UCSD-AML1 (cell line): Measurements from ENCODE around the gene ULK1.
"Not testable (repeated sequence)": the region's sequence is repeated elsewhere in the genome, so short reads cannot be mapped to it uniquely, and the experiment has no call there.

ENCODE experiments used
- DNase-seq: peaks from one replicate; lab custom pipeline; 2025; ENCODE audit not compliant: unreplicated experiment; lab: John Stamatoyannopoulos, UW

Gene ULK1

DNA sequence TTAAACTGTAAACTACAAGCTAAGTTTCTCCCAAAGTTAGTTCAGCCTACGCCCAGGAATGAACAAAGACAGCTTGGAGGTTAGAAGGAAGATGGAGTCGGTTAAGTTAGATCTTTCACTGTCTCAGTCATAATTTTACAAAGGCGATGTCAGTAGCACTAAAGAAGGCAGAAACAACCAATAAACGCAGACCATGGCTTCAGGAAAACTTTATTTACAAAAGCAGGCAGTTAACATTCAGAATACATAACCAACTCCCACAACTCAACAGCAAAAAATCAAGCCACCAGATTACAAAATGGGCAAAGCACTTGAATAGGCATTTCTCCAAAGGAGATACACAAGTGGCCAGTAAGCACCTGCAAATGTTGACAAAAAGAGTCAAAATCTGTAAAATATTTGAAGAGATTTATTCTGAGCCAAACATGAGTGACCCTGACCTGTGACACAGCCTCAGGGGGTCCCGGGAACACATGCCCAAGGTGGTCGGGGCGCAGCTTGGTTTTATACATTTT is 8.8 kb upstream of the ULK1 start:
- DNase-seq: no peak

DNA sequence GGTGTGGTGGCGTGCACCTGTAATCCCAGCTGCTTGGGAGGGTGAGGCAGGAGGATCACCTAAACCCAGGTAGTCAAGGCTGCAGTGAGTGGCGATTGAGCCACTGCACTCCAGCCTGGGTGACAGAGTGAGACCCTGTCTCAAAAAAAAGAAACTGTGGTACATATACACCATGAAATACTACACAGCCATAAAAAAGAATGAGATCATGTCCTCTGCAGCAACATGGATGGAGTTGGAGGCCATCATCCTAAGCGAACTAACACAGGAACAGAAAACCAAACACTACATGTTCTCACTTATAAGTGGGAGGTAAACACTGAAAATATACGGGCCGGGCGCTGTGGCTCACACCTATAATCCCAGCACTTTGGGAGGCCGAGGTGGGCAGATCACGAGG is 2.7 kb upstream of the ULK1 start:
- not testable (repeated sequence) for DNase-seq

DNA sequence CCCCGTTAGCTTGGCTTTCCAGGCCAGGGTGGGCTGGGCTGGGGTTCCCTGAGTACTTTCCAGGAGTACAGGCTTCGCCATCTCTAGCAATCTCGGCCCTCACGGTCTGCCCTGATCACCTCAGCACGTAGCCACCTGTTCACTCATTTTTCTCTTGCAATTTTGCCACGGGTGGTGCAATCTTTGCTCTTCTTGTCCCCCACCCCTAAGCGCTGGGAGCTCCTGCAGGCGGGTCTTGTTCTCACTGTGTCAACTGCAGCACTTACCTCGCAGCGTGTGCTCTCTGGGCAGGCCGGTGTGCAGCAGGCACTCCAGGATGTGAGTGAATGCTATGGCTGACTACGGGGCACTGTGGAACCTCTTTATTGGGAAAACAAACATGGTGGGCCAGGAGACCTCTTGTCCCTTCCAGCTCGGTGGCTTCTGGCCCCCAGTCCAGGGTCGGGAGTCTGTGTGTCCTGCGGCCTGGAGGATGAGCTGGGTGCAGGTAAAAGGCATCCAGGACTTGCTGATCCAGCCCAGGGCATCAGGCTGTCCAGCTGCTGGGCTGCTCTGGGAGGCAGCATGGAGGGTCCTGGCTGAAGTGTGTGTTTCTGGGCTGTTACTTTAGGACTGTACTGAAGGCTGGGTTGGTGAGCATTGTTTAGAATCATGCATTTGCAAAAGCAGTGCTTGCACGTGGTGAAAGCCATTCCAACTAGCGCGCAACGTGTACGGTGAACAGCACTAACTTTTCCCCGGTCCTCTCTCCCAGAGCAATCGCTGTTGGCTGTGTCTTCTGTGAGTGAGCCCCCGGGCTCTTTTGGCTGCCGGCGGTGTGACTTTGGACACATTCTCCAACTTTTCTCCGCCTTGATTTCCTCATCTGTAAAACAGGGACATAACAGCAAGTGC is 1.5 kb upstream of the ULK1 start:
- DNase-seq: no peak

DNA sequence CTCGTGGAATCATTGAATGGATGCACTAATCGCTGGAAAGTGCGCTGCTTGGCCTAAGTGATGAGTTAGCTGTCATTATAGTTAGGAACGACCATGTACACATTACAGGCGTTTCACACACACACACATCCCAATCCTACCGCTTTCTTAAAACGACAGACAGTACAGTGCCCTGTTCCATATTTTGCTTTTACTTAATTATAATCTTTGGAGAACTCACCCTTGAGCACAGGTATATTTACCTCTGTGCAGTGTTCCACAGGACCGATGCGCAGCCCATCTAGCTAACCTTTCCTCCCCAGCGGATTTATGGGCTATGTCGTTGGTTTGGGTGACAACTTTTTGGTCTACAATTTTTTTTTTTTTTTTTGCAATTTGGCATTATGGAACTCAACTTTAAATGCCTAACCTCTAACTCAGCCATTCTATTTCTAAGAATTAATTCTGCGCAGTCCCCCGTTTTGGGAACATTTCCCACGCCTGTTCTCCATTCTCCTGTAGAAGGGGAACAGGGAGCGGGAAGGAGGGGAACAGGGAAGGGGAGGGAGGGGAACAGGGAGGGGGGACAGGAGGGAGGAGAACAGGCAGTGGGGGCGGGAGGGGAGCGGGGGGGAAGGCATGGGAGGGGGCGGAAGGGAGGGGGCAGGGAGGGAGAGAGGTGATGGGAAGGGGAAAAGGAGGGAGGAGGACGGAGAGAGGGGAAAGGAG is 663 bp upstream of the ULK1 start:
- DNase-seq: no peak

DNA sequence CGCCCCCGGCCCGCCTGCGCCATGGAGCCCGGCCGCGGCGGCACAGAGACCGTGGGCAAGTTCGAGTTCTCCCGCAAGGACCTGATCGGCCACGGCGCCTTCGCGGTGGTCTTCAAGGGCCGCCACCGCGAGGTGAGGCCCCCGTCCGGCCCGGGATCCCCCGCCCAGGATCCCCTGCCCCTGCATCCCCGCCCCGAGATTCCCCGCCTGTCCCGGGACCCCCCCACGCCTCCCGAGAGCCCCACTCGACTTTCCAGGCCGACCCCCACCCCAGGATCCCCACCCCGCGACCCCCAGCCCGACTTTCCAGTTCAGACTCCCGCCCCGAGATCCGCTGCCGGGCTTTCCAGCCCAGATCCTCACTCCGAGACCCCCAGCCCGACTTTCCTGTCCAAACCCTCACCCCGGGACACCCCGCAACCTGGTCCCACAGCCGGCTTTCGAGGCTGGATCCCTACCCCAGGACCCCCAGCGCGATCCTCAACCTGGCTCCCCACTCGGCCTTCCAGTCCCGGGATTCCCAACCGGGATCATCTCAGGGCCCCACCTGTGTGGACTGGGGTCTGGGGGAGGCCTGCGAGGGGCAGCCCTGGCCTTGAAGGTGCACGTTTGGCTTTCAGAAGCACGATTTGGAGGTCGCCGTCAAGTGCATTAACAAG is 688 bp downstream of the ULK1 start:
- DNase-seq: no peak

DNA sequence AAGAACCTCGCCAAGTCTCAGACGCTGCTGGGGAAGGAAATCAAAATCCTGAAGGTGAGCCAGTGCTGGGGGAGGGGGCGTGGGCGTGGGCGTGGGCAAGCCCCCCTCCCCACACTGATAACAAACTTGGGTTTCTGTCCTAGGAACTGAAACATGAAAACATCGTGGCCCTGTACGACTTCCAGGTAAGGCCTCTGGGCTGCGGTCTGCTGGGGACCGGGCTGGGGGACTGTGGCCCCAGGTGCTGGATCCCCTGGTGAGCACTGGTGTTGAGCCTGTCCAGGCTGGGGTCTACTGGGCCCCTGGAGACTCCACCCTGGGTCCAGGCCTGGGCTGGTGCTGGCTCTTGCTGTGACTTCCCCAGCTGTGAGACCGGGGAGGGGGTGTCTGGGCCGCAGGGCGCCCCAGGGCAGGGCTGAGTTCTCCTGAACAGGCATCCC is 1.2 kb downstream of the ULK1 start:
- no peak for DNase-seq

DNA sequence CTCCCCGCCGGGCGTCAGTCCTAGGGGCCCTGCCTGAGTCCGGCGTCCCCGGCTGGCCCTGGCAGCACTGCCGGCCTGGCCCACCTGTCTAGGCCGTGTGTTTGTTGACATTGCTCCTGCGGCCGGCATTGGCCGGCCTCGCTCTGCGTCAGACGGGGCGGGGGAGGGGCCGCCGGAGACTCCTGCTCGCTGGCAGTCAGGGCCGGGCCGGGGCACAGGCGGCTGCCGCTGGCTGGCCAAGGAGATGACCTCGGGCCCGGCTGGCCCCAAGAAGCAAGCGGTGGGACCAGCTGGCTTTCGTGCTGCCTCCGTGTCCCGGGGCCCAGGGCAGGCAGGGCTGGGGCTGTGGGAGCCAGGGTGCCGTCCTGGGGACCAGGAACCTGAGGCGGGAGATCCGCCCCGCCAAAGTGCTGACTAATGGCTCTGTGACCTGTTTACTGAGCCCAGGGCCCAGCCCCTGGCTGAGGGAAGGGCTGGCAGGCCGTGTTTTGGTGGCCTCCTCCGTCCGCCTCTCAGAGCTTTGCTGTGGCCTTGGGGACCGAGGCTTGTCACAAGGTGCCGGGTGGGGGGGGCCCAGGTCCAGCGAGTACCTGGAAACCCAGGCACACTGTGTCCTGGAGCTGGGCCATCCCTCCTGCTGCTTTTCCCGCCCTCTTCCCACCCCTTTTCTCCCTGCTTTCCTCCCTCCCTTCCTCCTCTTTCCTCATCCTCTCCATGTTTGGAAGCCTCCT is 1.8 kb downstream of the ULK1 start:
- DNase-seq: peak; percentile 80

DNA sequence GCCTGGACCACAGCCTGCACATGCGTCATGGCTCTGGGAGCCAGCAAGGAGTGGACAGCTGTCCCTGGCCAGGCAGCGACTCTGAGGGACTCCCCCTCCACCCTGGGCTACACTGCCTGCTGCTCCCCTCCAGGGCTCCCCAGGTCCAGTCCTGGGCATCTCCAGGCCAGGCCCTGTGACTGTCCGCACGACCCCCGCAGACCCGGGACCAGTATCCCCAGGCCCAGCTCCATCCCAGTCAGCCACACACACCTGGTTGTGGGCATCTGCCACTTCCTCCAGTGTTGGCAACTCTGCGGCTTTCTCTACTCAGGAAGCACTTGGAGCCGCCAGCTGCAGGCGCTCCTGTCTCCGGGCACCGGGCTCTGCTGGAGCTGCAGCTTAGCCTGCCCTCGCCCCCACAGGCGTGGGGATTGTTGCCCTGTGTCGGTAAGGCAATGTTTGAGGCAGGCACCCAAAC is 2.4 kb downstream of the ULK1 start:
- peak; percentile 46 for DNase-seq

DNA sequence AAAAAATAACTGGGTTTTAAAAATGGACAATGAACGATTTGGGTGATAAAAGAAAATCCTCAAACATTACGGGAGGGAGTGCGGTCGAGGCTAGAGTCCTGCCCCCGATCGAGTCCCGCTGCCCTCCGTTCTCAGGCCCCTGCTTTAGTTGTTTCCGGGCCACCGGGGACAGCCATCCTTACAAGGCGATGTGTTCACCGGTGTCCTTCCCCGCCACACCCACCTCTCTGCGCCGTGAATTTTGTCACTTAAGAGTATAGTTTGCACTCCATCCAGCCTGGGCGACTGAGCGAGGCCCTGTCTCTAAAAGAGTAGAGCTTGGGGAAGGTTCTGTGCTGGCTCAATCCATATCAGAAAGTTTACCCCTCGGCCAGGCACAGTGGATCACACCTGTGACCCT is 2.9 kb downstream of the ULK1 start:
- DNase-seq: no peak

DNA sequence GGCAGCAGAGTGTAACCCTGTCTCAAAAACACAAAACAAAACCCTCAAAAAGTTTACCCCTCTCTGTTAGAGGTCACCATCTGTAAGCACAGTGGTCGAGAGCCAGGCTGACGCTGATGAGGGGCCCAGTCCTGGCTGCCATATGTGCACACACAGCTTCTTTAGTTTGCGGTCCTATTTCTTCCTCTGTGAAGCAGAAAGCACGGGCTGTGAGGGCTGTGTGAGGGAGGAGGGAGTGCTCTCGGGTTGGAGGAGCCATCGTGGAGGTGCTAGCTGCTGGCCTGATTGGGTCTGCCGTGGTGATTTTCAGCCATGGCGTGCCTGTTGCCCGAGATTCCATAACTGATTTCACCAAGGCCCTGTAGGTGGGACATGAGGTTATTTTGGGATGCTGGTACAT is 3.5 kb downstream of the ULK1 start:
- DNase-seq: no peak

DNA sequence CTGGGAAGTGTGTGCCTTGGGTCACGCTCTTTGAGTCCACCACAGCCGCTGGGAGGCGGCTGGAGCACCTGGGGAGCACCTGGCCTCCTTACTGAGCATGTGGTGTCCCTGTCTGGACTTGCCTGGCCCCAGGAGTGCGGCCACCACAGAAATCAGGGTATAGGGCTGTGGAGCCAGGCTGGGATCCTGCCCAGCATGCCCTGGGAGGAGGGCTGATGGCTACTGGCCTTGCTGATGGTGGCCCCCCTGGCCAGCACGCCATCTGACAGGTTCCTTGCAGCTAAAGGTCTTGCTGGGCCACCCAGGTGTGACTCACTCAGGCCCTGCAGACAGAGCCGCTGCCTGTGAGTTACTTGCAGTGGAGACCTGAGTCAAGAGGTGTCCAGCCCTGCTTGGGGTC is 6.0 kb downstream of the ULK1 start:
- DNase-seq: no peak

DNA sequence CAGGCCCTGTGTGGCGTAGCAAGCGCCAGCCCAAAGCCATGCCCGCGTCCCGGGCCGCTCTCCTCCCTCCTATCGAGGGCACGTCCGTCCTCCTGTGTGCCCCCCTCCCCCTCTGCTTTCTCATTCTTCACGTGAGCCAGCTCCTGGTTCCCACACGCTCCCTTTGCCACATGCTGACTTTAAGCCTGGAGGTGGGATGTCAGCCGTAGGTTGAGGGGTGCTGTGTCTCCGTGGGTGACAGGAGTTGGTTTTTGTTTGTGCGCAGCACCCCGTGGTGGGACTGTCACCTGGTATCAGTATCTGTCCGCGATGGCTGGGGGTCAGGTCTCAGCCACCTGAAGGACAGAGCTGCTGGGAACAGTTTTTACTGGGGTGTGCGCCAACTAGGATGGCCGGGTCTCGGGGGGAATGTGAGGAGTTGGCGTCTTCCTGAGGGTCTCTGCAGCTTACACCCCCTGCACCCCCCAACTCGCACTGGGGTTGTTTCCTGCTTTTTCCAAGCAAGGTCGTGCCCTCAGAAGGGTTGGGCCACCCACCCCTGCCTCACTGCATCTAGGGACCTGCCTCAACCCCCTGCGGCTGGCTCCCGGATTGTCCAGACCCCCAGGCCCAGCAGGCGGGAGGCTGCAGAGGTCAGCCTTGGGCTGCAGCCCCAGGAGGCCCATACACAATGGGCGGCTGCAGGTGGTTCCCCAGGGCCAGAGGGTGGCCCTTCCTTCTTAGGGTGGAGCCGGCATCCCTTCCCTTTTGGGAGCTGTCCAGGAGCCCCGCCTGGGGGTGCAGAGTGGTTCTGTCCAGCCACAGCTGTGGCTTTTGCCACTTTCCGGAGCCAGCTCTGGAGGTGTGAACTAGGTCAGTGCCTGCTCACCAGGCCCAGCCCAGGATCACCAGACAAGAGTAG is 7.3 kb downstream of the ULK1 start:
- DNase-seq: no peak

DNA sequence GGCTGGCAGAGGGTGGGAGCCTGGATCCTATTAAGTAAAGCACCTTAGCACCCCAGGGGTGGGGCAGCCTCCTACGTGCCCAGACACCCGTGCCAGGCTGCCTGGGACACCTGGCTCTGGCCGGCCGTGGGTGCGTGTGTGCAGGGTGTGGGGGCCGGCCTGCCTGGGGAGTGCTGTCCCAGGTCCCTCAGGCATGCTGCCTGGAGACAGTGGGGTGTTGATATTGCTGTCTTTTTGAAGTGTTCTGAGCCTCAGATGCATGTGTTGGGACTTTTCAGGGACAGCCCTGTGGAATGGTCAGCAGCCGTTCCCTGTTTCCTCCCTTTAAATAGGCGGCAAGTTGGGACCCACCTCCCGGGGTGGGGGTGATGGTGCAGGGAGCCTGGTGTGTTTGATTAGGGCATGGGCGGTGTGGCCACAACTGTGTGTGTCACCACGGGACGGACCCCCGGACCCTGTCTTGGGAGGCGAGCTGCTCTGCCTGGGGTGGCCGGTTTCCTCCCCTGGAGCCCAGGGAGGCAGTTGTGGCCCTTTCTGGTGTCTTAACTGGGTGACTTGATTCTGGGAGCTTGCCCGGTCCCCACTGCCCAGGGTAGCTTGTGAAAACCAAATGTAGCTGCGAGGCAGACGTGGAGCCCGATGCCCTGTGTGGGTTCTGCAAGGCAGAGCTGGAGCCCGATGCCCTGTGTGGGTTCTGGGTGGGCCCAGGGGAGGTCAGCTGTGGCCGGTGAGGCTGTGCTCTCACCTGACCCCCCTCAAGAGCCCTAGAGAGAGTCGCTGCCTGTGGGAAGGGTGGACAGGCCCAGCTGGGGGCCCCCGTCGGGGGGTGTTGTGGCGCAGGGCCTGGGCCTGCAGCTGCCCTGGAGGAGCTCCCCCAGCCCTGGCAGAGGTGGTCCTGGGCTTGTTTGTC is 8.2 kb downstream of the ULK1 start:
- no peak for DNase-seq

DNA sequence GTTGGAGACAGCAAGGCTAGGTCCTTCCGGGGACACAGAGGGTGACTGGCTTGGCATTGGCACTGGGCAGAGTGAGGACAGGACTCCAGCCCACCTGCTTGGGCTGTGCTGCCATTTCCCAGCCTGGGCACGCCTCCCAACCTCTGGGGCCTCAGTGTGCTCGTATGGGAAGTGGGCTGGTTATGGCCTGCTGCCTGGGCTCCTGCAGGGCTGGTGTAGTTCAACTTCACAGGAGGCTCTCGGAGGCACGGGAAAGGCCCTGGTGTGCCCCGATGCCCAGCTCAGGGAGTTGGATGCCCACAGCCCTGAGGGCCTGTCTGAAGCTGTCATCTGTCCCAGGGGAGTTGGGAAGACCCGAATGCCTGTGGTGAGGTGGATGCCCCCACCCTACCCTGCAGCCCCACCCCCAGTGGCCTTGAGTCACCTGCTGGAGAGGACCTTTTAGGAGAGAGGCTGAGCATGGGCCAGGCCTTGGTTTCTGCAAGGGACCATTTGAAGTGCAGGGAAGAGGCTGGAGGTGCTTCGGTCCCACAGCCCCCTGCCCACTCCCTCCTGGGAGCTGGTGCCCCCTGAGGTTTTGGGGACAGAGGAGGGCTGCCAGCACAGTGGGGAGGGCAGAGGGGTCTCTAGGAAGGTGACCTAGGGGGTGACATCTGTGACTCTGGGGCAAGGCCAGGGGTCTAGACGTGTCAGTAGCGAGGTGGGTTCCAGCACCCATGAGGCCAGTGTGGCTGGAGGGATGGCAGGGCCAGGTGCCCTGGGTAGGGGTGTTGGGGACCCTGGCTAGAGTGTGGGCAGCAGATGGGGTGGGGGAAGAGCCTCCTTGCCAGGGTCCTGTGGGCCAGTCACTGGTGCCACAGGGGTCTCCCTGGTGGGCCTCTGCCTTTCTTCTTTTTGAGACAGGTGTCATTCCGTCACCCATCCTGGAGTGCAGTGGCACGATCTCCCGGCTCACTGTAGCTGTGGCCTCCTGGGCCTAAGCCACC is 9.1 kb downstream of the ULK1 start:
- no peak for DNase-seq

DNA sequence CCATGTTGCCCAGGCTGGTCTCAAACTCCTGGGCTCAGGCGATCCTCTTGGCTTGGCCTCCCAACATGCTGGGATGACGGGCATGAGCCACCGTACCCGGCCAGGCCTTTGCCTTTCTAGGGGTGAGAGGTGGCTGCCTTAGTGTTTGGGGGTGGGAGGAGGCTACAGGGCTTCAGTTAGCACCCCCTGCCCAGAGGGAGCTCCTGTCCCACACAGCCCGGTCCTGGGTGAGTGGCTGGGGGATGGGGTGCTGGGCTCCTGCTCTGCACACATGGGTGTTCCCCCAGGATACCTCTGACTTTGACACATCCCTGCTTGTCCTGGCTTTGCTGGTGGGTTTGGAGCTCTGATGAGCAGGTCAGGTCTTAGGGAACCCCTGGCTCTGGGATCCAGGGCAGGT is 9.9 kb downstream of the ULK1 start:
- DNase-seq: no peak

DNA sequence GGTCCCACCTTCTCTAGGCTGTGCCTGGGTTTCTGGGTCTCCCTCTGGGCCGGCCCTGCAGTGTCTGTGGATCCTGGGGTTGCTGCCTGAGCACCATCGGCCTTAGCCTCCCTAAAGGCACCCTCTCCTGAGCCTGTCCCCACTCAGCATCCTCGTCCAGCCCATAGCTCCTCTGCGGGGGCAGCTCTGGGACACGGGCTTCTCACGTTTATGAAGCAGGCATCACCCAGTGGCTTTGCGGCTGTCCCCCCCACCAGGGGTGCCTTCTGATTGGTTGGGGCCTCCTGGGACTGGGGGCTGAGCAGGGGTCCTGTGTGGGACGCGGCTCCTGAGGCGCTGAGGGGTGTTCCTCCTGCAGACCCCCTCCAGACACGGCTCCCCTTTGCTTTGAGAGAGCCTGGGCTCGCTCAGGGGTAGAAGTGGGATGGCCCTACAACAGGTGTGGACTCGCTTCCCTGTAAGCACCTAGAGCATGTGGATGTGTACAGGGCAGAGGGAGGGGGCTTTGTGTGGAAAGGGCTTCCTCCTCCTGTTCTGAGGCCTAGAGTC is 10.7 kb downstream of the ULK1 start:
- no peak for DNase-seq

DNA sequence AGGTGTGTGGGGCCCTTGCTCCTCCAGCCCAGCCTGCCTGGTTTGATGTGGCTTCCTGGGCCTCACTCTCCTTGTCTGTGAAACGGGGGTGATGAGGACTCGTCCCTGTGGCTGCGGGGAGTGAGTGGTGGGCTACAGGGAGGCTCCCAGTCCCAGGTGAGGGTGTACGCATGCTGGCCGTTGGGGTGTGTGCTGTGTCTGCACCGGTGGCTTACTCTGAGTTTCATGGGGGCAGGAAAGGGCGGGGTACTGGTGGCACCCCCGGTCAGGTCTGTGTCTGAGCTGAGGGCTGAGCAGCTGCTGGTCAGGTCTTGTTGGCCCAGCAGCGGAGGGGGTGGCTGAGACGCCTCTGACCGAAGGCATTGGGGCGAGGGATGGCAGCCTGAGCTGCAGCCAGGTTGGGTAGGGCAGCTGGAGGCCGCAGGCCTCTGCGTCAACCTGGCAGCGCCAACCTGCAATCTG is 11.2 kb downstream of the ULK1 start:
- no peak for DNase-seq
